HepG2 (cell line): ENCODE results near the gene UCN. TPM values are rescaled to one million over a fixed set of nuclear protein-coding genes. Genes with fewer than 3 reads are reported as not detected.

Source experiments
- CREB3 ChIP-seq: sonication (generic); formaldehyde crosslinking; IDR thresholded peaks from 2 replicates; pipeline ENCODE4 v1.5.0; 2020; ENCODE audit warnings: missing genetic modification reagents
- KAT2B ChIP-seq: fragments of 150-350 bp; IDR thresholded peaks from 2 replicates; pipeline ENCODE4 v1.6.1; 2014; ENCODE audit warnings: low read depth, low read length, borderline replicate concordance
- SP1 ChIP-seq, 2 experiments: fragments of 450-650 bp in 1 of 2; sonication (generic) in 1 of 2; formaldehyde crosslinking in 1 of 2; IDR thresholded peaks; 2 replicates each; pipeline versions ENCODE4 v1.4.0 to v1.6.1; 2016 to 2020; ENCODE audit warnings: missing genetic modification reagents in 1 of 2
- STAT5B ChIP-seq: sonication (generic); formaldehyde crosslinking; IDR thresholded peaks from 2 replicates; pipeline ENCODE4 v1.4.0; 2020; ENCODE audit warnings: missing genetic modification reagents
- TERF1 ChIP-seq: sonication (generic); formaldehyde crosslinking; IDR thresholded peaks from 2 replicates; pipeline ENCODE4 v1.8.0; 2022; ENCODE audit warnings: mild to moderate bottlenecking, missing genetic modification reagents, moderate library complexity
- TP53 ChIP-seq: sonication (generic); formaldehyde crosslinking; conservative IDR thresholded peaks from 2 replicates; pipeline ENCODE4 v1.4.0; 2020; ENCODE audit warnings: missing genetic modification reagents
- ZBTB38 ChIP-seq: sonication (generic); formaldehyde crosslinking; IDR thresholded peaks from 2 replicates; pipeline ENCODE4 v1.5.1; 2020; ENCODE audit warnings: mild to moderate bottlenecking, missing genetic modification reagents
- ZNF253 ChIP-seq: sonication (generic); formaldehyde crosslinking; IDR thresholded peaks from 2 replicates; pipeline ENCODE4 v1.8.0; 2022; ENCODE audit warnings: mild to moderate bottlenecking, missing genetic modification reagents, borderline replicate concordance
- ZNF3 ChIP-seq: IDR thresholded peaks from 2 replicates; pipeline ENCODE4 v1.7.0; 2017; ENCODE audit warnings: inconsistent platforms
- ZNF431 ChIP-seq: sonication (generic); formaldehyde crosslinking; IDR thresholded peaks from 2 replicates; pipeline ENCODE4 v1.9.0; 2022; ENCODE audit warnings: missing genetic modification reagents, low read depth, mild to moderate bottlenecking, borderline replicate concordance
- ZNF776 ChIP-seq: sonication (generic); formaldehyde crosslinking; IDR thresholded peaks from 2 replicates; pipeline ENCODE4 v1.4.0; 2020; ENCODE audit warnings: mild to moderate bottlenecking, missing genetic modification reagents
- polyA plus RNA-seq, 8 experiments: library from polyadenylated mRNA; depleted of rRNA in 3 of 8; stranded (reverse) in 7 of 8; unstranded in 1 of 8; fragments of >200 nt; fragmentation: Illumina TruSeq in 4 of 8; extraction: Trizol in 4 of 8; gene quantifications; 2 replicates each; pipeline versions ENCODE4 v1.2.1 to v1.2.3, GENCODE V29; 2011 to 2016; ENCODE audit warnings: low read depth in 4 of 8, missing spikeins in 1 of 8, mixed read lengths in 1 of 8; ENCODE audit not compliant: insufficient read depth in 1 of 8
- total RNA-seq, 5 experiments: library from RNA; depleted of rRNA; stranded (reverse); fragments of >200 nt; fragmentation: Illumina TruSeq; extraction: Trizol; gene quantifications; 2 replicates each; pipeline ENCODE4 v1.2.3, GENCODE V29; 2016; ENCODE audit warnings: low read depth in 1 of 5
- TF ChIP-seq, protein P1 (sequence below): sonication (generic); formaldehyde crosslinking; IDR thresholded peaks from 2 replicates; pipeline ENCODE4 v1.4.0; 2020; ENCODE audit warnings: missing genetic modification reagents, borderline replicate concordance
- TF ChIP-seq, protein P2 (sequence below): sonication (generic); formaldehyde crosslinking; IDR thresholded peaks from 2 replicates; pipeline ENCODE4 v1.4.0; 2020; ENCODE audit warnings: missing genetic modification reagents
- TF ChIP-seq, protein P3 (sequence below): sonication (generic); formaldehyde crosslinking; IDR thresholded peaks from 2 replicates; pipeline ENCODE4 v1.4.0; 2020; ENCODE audit warnings: missing genetic modification reagents, mild to moderate bottlenecking, borderline replicate concordance
- TF ChIP-seq, protein P4 (sequence below): sonication (generic); formaldehyde crosslinking; IDR thresholded peaks from 2 replicates; pipeline ENCODE4 v1.4.0; 2020; ENCODE audit warnings: missing genetic modification reagents

UCN gene
- total and polyA plus RNA-seq, 2 of the 13 experiments (the other 11 are each of a cell fraction or from before 2014, with no cell fraction given): 1.2 to 2.3 TPM

- TF ChIP-seq, protein P1, sequence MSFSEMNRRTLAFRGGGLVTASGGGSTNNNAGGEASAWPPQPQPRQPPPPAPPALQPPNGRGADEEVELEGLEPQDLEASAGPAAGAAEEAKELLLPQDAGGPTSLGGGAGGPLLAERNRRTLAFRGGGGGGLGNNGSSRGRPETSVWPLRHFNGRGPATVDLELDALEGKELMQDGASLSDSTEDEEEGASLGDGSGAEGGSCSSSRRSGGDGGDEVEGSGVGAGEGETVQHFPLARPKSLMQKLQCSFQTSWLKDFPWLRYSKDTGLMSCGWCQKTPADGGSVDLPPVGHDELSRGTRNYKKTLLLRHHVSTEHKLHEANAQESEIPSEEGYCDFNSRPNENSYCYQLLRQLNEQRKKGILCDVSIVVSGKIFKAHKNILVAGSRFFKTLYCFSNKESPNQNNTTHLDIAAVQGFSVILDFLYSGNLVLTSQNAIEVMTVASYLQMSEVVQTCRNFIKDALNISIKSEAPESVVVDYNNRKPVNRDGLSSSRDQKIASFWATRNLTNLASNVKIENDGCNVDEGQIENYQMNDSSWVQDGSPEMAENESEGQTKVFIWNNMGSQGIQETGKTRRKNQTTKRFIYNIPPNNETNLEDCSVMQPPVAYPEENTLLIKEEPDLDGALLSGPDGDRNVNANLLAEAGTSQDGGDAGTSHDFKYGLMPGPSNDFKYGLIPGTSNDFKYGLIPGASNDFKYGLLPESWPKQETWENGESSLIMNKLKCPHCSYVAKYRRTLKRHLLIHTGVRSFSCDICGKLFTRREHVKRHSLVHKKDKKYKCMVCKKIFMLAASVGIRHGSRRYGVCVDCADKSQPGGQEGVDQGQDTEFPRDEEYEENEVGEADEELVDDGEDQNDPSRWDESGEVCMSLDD: peak; percentile 23; the same call in 1 of the 2 replicates
- TF ChIP-seq ZNF253 (CRISPR knock-in tag) (peak; percentile 35; the same call in 1 of the 2 replicates), TERF1 (CRISPR knock-in tag) (no peak), ZNF776 (CRISPR knock-in tag) (peak; percentile 40), CREB3 (CRISPR knock-in tag) (no peak; the same call in 1 of the 2 replicates), SP1 (IDR thresholded peaks at IDR 0.05) (no peak), SP1 (CRISPR knock-in tag; IDR thresholded peaks at IDR 0.05) (peak; percentile 70), ZNF431 (CRISPR knock-in tag) (peak; percentile 85), ZNF3 (CRISPR knock-in tag) (peak; percentile 28), KAT2B (no peak), STAT5B (CRISPR knock-in tag) (no peak), TP53 (CRISPR knock-in tag) (0 out of 2 replicates have a peak, but pooled peaks have one; percentile 20), ZBTB38 (CRISPR knock-in tag) (no peak; the same call in 1 of the 2 replicates)
- TF ChIP-seq, protein P2, sequence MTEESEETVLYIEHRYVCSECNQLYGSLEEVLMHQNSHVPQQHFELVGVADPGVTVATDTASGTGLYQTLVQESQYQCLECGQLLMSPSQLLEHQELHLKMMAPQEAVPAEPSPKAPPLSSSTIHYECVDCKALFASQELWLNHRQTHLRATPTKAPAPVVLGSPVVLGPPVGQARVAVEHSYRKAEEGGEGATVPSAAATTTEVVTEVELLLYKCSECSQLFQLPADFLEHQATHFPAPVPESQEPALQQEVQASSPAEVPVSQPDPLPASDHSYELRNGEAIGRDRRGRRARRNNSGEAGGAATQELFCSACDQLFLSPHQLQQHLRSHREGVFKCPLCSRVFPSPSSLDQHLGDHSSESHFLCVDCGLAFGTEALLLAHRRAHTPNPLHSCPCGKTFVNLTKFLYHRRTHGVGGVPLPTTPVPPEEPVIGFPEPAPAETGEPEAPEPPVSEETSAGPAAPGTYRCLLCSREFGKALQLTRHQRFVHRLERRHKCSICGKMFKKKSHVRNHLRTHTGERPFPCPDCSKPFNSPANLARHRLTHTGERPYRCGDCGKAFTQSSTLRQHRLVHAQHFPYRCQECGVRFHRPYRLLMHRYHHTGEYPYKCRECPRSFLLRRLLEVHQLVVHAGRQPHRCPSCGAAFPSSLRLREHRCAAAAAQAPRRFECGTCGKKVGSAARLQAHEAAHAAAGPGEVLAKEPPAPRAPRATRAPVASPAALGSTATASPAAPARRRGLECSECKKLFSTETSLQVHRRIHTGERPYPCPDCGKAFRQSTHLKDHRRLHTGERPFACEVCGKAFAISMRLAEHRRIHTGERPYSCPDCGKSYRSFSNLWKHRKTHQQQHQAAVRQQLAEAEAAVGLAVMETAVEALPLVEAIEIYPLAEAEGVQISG (CRISPR knock-in tag): peak; percentile 91
- TF ChIP-seq, protein P3, sequence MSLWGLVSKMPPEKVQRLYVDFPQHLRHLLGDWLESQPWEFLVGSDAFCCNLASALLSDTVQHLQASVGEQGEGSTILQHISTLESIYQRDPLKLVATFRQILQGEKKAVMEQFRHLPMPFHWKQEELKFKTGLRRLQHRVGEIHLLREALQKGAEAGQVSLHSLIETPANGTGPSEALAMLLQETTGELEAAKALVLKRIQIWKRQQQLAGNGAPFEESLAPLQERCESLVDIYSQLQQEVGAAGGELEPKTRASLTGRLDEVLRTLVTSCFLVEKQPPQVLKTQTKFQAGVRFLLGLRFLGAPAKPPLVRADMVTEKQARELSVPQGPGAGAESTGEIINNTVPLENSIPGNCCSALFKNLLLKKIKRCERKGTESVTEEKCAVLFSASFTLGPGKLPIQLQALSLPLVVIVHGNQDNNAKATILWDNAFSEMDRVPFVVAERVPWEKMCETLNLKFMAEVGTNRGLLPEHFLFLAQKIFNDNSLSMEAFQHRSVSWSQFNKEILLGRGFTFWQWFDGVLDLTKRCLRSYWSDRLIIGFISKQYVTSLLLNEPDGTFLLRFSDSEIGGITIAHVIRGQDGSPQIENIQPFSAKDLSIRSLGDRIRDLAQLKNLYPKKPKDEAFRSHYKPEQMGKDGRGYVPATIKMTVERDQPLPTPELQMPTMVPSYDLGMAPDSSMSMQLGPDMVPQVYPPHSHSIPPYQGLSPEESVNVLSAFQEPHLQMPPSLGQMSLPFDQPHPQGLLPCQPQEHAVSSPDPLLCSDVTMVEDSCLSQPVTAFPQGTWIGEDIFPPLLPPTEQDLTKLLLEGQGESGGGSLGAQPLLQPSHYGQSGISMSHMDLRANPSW (CRISPR knock-in tag): peak; percentile 99; the same call in 1 of the 2 replicates
- TF ChIP-seq, protein P4, sequence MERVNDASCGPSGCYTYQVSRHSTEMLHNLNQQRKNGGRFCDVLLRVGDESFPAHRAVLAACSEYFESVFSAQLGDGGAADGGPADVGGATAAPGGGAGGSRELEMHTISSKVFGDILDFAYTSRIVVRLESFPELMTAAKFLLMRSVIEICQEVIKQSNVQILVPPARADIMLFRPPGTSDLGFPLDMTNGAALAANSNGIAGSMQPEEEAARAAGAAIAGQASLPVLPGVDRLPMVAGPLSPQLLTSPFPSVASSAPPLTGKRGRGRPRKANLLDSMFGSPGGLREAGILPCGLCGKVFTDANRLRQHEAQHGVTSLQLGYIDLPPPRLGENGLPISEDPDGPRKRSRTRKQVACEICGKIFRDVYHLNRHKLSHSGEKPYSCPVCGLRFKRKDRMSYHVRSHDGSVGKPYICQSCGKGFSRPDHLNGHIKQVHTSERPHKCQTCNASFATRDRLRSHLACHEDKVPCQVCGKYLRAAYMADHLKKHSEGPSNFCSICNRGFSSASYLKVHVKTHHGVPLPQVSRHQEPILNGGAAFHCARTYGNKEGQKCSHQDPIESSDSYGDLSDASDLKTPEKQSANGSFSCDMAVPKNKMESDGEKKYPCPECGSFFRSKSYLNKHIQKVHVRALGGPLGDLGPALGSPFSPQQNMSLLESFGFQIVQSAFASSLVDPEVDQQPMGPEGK: peak; percentile 98
These were observed 48.3 kb upstream of the UCN start, which contains the start of gene GTF3C2 (continued) for GRCh38 chr2:27356382-27357181.
